ENCODE measurements around the gene AHSG. TPM values are rescaled to one million over a fixed set of nuclear protein-coding genes. Genes with fewer than 3 reads are reported as not detected.

AHSG gene
- total RNA-seq, 1 experiment from 2014 or later: 222 TPM

DNA sequence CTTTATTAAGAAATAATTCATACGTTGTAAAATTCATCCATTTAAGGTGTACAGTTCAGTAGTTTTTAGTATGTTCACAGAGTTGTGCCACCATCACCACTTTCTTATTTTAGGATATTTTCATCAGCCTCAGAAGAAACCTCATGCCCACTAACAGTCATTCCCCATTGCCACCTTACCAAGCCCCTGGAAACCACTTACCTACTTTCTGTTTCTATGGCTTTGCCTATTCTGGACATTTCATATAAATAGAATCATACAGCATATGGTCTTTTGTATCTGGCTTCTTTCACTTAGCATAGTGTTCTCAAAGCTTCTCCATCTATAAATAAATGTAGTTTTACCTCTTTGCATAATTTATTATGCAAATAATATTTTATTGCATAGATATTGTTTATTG, 34.0 kb downstream of the AHSG start:
- CTCF ChIA-PET: no interaction called here
- TF ChIP-seq, protein P1, sequence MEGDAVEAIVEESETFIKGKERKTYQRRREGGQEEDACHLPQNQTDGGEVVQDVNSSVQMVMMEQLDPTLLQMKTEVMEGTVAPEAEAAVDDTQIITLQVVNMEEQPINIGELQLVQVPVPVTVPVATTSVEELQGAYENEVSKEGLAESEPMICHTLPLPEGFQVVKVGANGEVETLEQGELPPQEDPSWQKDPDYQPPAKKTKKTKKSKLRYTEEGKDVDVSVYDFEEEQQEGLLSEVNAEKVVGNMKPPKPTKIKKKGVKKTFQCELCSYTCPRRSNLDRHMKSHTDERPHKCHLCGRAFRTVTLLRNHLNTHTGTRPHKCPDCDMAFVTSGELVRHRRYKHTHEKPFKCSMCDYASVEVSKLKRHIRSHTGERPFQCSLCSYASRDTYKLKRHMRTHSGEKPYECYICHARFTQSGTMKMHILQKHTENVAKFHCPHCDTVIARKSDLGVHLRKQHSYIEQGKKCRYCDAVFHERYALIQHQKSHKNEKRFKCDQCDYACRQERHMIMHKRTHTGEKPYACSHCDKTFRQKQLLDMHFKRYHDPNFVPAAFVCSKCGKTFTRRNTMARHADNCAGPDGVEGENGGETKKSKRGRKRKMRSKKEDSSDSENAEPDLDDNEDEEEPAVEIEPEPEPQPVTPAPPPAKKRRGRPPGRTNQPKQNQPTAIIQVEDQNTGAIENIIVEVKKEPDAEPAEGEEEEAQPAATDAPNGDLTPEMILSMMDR (IDR thresholded peaks at IDR 0.05; ENCODE audit: insufficient read depth in 1 of 2, low read depth in 1 of 2, low read length in 1 of 2, severe bottlenecking in 1 of 2, unreplicated experiment in 1 of 2): no peak
- H3K36me3 ChIP-seq (ENCODE audit: control insufficient read depth, insufficient read depth, low read length): no peaks in the 10 kb centered on the region

GRCh38 chr3:186648851-186649250, 36.0 kb downstream of the AHSG start:
- Mint-ChIP-seq H3K4me1 (ENCODE audit: low read depth, unreplicated experiment) (no peaks in the 10 kb centered on the region), H3K9me3 (ENCODE audit: unreplicated experiment) (no peaks in the 10 kb centered on the region), H3K27me3 (ENCODE audit: insufficient read depth, unreplicated experiment) (no peaks in the 10 kb centered on the region), H3K27ac (ENCODE audit: unreplicated experiment) (no peak overlapping the region), H3K36me3 (ENCODE audit: insufficient read depth, unreplicated experiment) (no peaks in the 10 kb centered on the region), H3K4me3 (ENCODE audit: unreplicated experiment) (no peak overlapping the region)
- Histone ChIP-seq H3K9me3 (no peaks in the 10 kb centered on the region), H3K36me3 (ENCODE audit: control insufficient read depth, insufficient read depth, low read length) (no peaks in the 10 kb centered on the region), H3K27me3 (replicated peaks; ENCODE audit: control insufficient read depth, insufficient read depth, low read length) (no peaks in the 10 kb centered on the region), H3K4me1 (no peaks in the 10 kb centered on the region), H3K4me3 (ENCODE audit: low read depth, low read length) (no peak overlapping the region)
- no peak for DNase-seq
- TF ChIP-seq, protein P1 (IDR thresholded peaks at IDR 0.05; ENCODE audit: insufficient read depth in 1 of 2, low read depth in 1 of 2, low read length in 1 of 2, severe bottlenecking in 1 of 2, unreplicated experiment in 1 of 2): no peak
- intact Hi-C loops (cut with micrococcal nuclease; ENCODE audit: unreplicated experiment): no loop called here
- BruUV-seq (replicated peaks): no TSS peak
- ChIA-PET POLR2A (no interaction called here), CTCF (no interaction called here)

More for the DNA sequence above, 34.0 kb downstream of the AHSG start:
- POLR2A ChIA-PET: no interaction called here
- H3K36me3 Mint-ChIP-seq (ENCODE audit: insufficient read depth, unreplicated experiment): no peaks in the 10 kb centered on the region
- BruUV-seq (replicated peaks): no TSS peak
- no peak overlapping the region for H3K4me3 Mint-ChIP-seq (ENCODE audit: unreplicated experiment)
- H3K27me3 Mint-ChIP-seq (ENCODE audit: insufficient read depth, unreplicated experiment): no peaks in the 10 kb centered on the region
- Histone ChIP-seq H3K27me3 (replicated peaks; ENCODE audit: control insufficient read depth, insufficient read depth, low read length) (no peaks in the 10 kb centered on the region), H3K9me3 (no peaks in the 10 kb centered on the region), H3K4me3 (ENCODE audit: low read depth, low read length) (no peak overlapping the region), H3K4me1 (no peaks in the 10 kb centered on the region)
- H3K9me3 Mint-ChIP-seq (ENCODE audit: unreplicated experiment): no peaks in the 10 kb centered on the region
- no peak for DNase-seq
- no peaks in the 10 kb centered on the region for H3K4me1 Mint-ChIP-seq (ENCODE audit: low read depth, unreplicated experiment)
- intact Hi-C loops (cut with micrococcal nuclease; ENCODE audit: unreplicated experiment): no loop called here
- no peak overlapping the region for H3K27ac Mint-ChIP-seq (ENCODE audit: unreplicated experiment)

DNA sequence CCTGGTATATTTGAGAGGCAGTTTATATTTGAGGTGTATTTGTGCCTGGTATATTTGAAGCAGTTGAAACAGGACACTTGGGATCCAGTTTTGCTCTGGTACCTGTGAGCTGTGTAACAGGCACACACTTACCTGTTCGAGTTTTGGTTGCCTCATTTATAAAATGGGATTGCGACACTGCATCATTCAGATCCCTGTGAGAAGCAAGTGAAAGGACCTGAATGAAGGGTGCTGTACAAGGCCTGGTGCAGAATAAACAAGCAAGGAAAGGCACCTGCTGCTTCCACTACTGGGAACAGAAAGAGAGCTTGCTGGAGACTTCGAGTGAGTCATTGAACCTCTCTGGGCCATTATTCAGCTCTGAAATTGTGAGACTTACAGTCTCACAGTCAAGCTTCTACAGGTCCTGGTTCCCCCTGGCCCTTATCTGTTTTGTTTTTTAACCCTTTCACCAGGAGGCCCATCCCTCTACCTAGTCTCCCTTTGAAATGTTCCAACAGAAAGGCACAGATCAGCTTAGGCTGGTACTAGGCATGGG, 38.9 kb downstream of the AHSG start:
- Histone ChIP-seq H3K4me3 (ENCODE audit: low read depth, low read length) (no peak overlapping the region), H3K36me3 (ENCODE audit: control insufficient read depth, insufficient read depth, low read length) (no peaks in the 10 kb centered on the region), H3K4me1 (0 out of 2 replicates have a peak, but pooled peaks cover 3% of the 10 kb centered on the region), H3K9me3 (no peaks in the 10 kb centered on the region), H3K27me3 (replicated peaks; ENCODE audit: control insufficient read depth, insufficient read depth, low read length) (no peaks in the 10 kb centered on the region)
- Mint-ChIP-seq H3K27me3 (ENCODE audit: insufficient read depth, unreplicated experiment) (no peaks in the 10 kb centered on the region), H3K4me3 (ENCODE audit: unreplicated experiment) (no peak overlapping the region), H3K4me1 (ENCODE audit: low read depth, unreplicated experiment) (peaks cover 7% of the 10 kb centered on the region), H3K36me3 (ENCODE audit: insufficient read depth, unreplicated experiment) (no peaks in the 10 kb centered on the region), H3K9me3 (ENCODE audit: unreplicated experiment) (no peaks in the 10 kb centered on the region), H3K27ac (ENCODE audit: unreplicated experiment) (no peak overlapping the region)
- POLR2A ChIA-PET: no interaction called here
- CTCF ChIA-PET: no interaction called here
- intact Hi-C loops (cut with micrococcal nuclease; ENCODE audit: unreplicated experiment): no loop called here
- no peak for DNase-seq
- TF ChIP-seq, protein P1 (IDR thresholded peaks at IDR 0.05; ENCODE audit: insufficient read depth in 1 of 2, low read depth in 1 of 2, low read length in 1 of 2, severe bottlenecking in 1 of 2, unreplicated experiment in 1 of 2): no peak
- BruUV-seq (replicated peaks): no TSS peak
